Neural cell (in vitro differentiated cells): ENCODE measurements around the gene BMPR1B. TPM values are rescaled to one million over a fixed set of nuclear protein-coding genes. Genes with fewer than 3 reads are reported as not detected.

ENCODE experiments used
- H2AFZ ChIP-seq: fragments of 200-600, 300-800 bp; sonication (generic), shearing (Covaris generic); 2 replicates; pipeline ENCODE4 v1.6.0; 2014; ENCODE audit warnings: low read depth, mild to moderate bottlenecking, antibody characterized with exemption, low read length, moderate library complexity
- H3F3A ChIP-seq: fragments of 200-600 bp; shearing (Covaris generic); 2 replicates; pipeline ENCODE4 v1.6.1; 2016; ENCODE audit warnings: mild to moderate bottlenecking, moderate library complexity, mixed read lengths, antibody characterized with exemption, low read length; ENCODE audit not compliant: insufficient read depth, poor library complexity, severe bottlenecking
- H3K27ac ChIP-seq: fragments of 200-600, 300-800 bp; sonication (generic), shearing (Covaris generic); 2 replicates; pipeline ENCODE4 v1.5.1; 2014; ENCODE audit warnings: mild to moderate bottlenecking, low read length, moderate library complexity
- H3K27me3 ChIP-seq: fragments of 300-800, 200-600 bp; sonication (generic), shearing (Covaris generic); 2 replicates; pipeline ENCODE4 v1.6.0; 2014; ENCODE audit warnings: mild to moderate bottlenecking, low read depth, low read length, moderate library complexity; ENCODE audit not compliant: insufficient read depth
- H3K36me3 ChIP-seq: fragments of 300-800, 200-600 bp; sonication (generic), shearing (Covaris generic); 2 replicates; pipeline ENCODE4 v1.5.1; 2014; ENCODE audit warnings: mild to moderate bottlenecking, antibody characterized with exemption, low read length, moderate library complexity; ENCODE audit not compliant: insufficient read depth
- H3K4me2 ChIP-seq: fragments of 300-800, 200-600 bp; sonication (generic), shearing (Covaris generic); 2 replicates; pipeline ENCODE4 v1.6.0; 2014; ENCODE audit warnings: mild to moderate bottlenecking, low read length
- H3K4me3 ChIP-seq: fragments of 300-800, 200-600 bp; sonication (generic), shearing (Covaris generic); 2 replicates; pipeline ENCODE4 v1.5.1; 2014; ENCODE audit warnings: mild to moderate bottlenecking, low read length, moderate library complexity
- H3K79me2 ChIP-seq: fragments of 200-600 bp; shearing (Covaris generic); replicated peaks from 2 replicates; pipeline ENCODE4 v1.6.0; 2014; ENCODE audit warnings: mild to moderate bottlenecking, low read length, moderate library complexity; ENCODE audit not compliant: insufficient read depth
- H3K9ac ChIP-seq: fragments of 300-800, 200-600 bp; sonication (generic), shearing (Covaris generic); 2 replicates; pipeline ENCODE4 v1.6.1; 2016; ENCODE audit warnings: mild to moderate bottlenecking, low read length, mixed read lengths
- H3K9me2 ChIP-seq: fragments of 200-600 bp; shearing (Covaris generic); 2 replicates; pipeline ENCODE4 v1.6.1; 2016; ENCODE audit warnings: mild to moderate bottlenecking, low read length, mixed read lengths; ENCODE audit not compliant: insufficient read depth
- H3K9me3 ChIP-seq: fragments of 200-600, 300-800 bp; sonication (generic), shearing (Covaris generic); 2 replicates; pipeline ENCODE4 v1.6.1; 2016; ENCODE audit warnings: mild to moderate bottlenecking, mixed run types, low read length, moderate library complexity, mixed read lengths
- H4K20me1 ChIP-seq: fragments of 200-600 bp; shearing (Covaris generic); 2 replicates; pipeline ENCODE4 v1.6.1; 2016; ENCODE audit warnings: mild to moderate bottlenecking, mixed run types; ENCODE audit not compliant: insufficient read depth
- CTCF ChIP-seq: fragments of 450-650 bp; IDR thresholded peaks from 2 replicates; pipeline ENCODE4 v1.5.1; 2014; ENCODE audit warnings: antibody characterized with exemption, mild to moderate bottlenecking, moderate library complexity; ENCODE audit not compliant: poor library complexity, severe bottlenecking
- EP300 ChIP-seq: fragments of 450-650 bp; conservative IDR thresholded peaks from 2 replicates; pipeline ENCODE4 v1.6.1; 2014; ENCODE audit warnings: antibody characterized with exemption, mild to moderate bottlenecking, moderate library complexity; ENCODE audit not compliant: poor library complexity, severe bottlenecking
- EZH2 ChIP-seq: fragments of 200-600, 300-800 bp; shearing (Covaris generic), sonication (generic); IDR thresholded peaks from 2 replicates; pipeline ENCODE4 v1.6.1; 2014; ENCODE audit warnings: antibody characterized with exemption, low read length, borderline replicate concordance, mild to moderate bottlenecking; ENCODE audit not compliant: insufficient read depth, poor library complexity, severe bottlenecking
- MXI1 ChIP-seq: fragments of 450-650 bp; conservative IDR thresholded peaks from 2 replicates; pipeline ENCODE4 v1.6.1; 2014; ENCODE audit warnings: antibody characterized with exemption, mild to moderate bottlenecking; ENCODE audit not compliant: poor library complexity, severe bottlenecking
- POLR2AphosphoS5 ChIP-seq: IDR thresholded peaks from 2 replicates; pipeline ENCODE4 v1.6.1; 2012
- RAD21 ChIP-seq: fragments of 450-650 bp; conservative IDR thresholded peaks from 2 replicates; pipeline ENCODE4 v1.6.1; 2014; ENCODE audit warnings: antibody characterized with exemption, mild to moderate bottlenecking, moderate library complexity
- REST ChIP-seq: IDR thresholded peaks from 2 replicates; pipeline ENCODE4 v1.6.1; 2012; ENCODE audit warnings: borderline replicate concordance
- SMC3 ChIP-seq: fragments of 450-650 bp; conservative IDR thresholded peaks from 2 replicates; pipeline ENCODE4 v1.6.1; 2014; ENCODE audit warnings: antibody characterized with exemption, mild to moderate bottlenecking, moderate library complexity; ENCODE audit not compliant: poor library complexity
- TAF1 ChIP-seq: IDR thresholded peaks from 2 replicates; pipeline ENCODE4 v1.6.1; 2012; ENCODE audit warnings: low read depth
- polyA plus RNA-seq: library from polyadenylated mRNA; depleted of rRNA; stranded (reverse); fragments of >200 nt; gene quantifications from 2 replicates; pipeline ENCODE4 v1.2.3, GENCODE V29; 2014

The BMPR1B gene
- polyA plus RNA-seq, 1 donor from 2014 or later: 1.6 TPM

- Histone ChIP-seq H4K20me1 (no peaks in the 10 kb centered on the region), H3K4me3 (no peak overlapping the region), H3K79me2 (no peaks in the 10 kb centered on the region), H3F3A (no peaks in the 10 kb centered on the region), H3K36me3 (no peaks in the 10 kb centered on the region), H2AFZ (no peak overlapping the region), H3K4me2 (no peak overlapping the region), H3K27ac (no peak overlapping the region), H3K9me2 (no peaks in the 10 kb centered on the region), H3K9ac (no peak overlapping the region), H3K27me3 (no peaks in the 10 kb centered on the region), H3K9me3 (no peaks in the 10 kb centered on the region)
- no peak for TF ChIP-seq EP300
- no peak for TF ChIP-seq CTCF
- TF ChIP-seq RAD21: no peak
- no peak for TF ChIP-seq MXI1
- no peak for TF ChIP-seq SMC3
- TF ChIP-seq REST: no peak
- TF ChIP-seq POLR2AphosphoS5: no peak
- no peak for TF ChIP-seq EZH2
- no peak for TF ChIP-seq TAF1
Observed at GRCh38 chr4:95183656-95184408, 426.1 kb downstream of the BMPR1B start.

GRCh38 chr4:95186666-95187065, 428.9 kb downstream of the BMPR1B start:
- H3K4me2 ChIP-seq: no peak overlapping the region
- no peaks in the 10 kb centered on the region for H4K20me1 ChIP-seq
- no peaks in the 10 kb centered on the region for H3F3A ChIP-seq
- no peaks in the 10 kb centered on the region for H3K9me2 ChIP-seq
- no peaks in the 10 kb centered on the region for H3K36me3 ChIP-seq
- no peak overlapping the region for H3K9ac ChIP-seq
- H3K4me3 ChIP-seq: no peak overlapping the region
- H3K27ac ChIP-seq: no peak overlapping the region
- no peak overlapping the region for H2AFZ ChIP-seq
- TF ChIP-seq CTCF: no peak
- TF ChIP-seq EP300: no peak
- TF ChIP-seq REST: no peak
- no peak for TF ChIP-seq TAF1
- TF ChIP-seq POLR2AphosphoS5: no peak
- no peak for TF ChIP-seq SMC3
- no peak for TF ChIP-seq EZH2
- no peak for TF ChIP-seq MXI1
- TF ChIP-seq RAD21: no peak
- no peaks in the 10 kb centered on the region for H3K9me3 ChIP-seq
- H3K79me2 ChIP-seq: no peaks in the 10 kb centered on the region
- H3K27me3 ChIP-seq: peaks cover 3% of the 10 kb centered on the region
